ENCODE measurements around the gene WDR70.

DNA sequence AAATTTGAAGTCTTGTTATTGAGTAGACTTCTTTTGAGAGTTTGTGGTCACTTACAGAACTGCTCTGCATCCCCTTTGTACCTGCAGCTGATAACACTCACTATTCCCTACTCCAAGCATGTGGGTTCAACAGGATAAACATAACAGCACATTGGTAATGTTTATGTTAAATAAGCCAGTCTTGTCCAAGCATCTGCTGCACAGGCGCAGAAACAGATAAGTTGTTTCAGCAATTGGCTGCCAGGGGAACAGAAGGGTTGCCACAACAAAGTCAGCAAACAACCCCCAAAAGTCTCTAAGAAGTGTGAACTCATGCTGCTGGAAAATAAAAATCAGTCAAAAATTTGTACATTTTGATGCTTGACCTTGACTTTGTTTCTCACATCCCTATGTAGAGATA is 286.2 kb downstream of the WDR70 start:
- TF ChIP-seq, protein P1, sequence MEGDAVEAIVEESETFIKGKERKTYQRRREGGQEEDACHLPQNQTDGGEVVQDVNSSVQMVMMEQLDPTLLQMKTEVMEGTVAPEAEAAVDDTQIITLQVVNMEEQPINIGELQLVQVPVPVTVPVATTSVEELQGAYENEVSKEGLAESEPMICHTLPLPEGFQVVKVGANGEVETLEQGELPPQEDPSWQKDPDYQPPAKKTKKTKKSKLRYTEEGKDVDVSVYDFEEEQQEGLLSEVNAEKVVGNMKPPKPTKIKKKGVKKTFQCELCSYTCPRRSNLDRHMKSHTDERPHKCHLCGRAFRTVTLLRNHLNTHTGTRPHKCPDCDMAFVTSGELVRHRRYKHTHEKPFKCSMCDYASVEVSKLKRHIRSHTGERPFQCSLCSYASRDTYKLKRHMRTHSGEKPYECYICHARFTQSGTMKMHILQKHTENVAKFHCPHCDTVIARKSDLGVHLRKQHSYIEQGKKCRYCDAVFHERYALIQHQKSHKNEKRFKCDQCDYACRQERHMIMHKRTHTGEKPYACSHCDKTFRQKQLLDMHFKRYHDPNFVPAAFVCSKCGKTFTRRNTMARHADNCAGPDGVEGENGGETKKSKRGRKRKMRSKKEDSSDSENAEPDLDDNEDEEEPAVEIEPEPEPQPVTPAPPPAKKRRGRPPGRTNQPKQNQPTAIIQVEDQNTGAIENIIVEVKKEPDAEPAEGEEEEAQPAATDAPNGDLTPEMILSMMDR (conservative IDR thresholded peaks at IDR 0.05; ENCODE audit: low read depth, low read length): no peak
- TF ChIP-seq EZH2 (IDR thresholded peaks at IDR 0.05; ENCODE audit: low read length, unreplicated experiment) (no peak), EZH2phosphoT487 (IDR thresholded peaks at IDR 0.05; ENCODE audit: borderline replicate concordance, low read length) (no peak)
